ENCODE results near the gene GPC6. TPM values are rescaled to one million over a fixed set of nuclear protein-coding genes. Genes with fewer than 3 reads are reported as not detected.
"Not testable (repeated sequence)": the region's sequence is repeated elsewhere in the genome, so short reads cannot be mapped to it uniquely, and the experiment has no call there.

Gene GPC6
- total RNA-seq = under 1 TPM in 2 of 3 donors, not detected in 1; 0.03 to 0.08 TPM

- Mint-ChIP-seq H3K4me1 (ENCODE audit: low read depth) (peaks cover 1% of the 10 kb centered on the region), H3K27me3 (ENCODE audit: low read depth) (peaks cover 32% of the 10 kb centered on the region), H3K9me3 (no peaks in the 10 kb centered on the region), H3K36me3 (ENCODE audit: insufficient read depth) (peaks cover 1% of the 10 kb centered on the region), H3K4me3 (no peak within 1 kb of the TSS)
- ATAC-seq = no peak
- no peak for DNase-seq
Measured at GRCh38 chr13:93226623-93227279, at the start of gene GPC6. Gene GPC6 (plus strand): TSS chr13:93226807.

GRCh38 chr13:93180356-93180969 lies 46.1 kb upstream of the GPC6 start:
- Mint-ChIP-seq H3K9me3 (peaks cover 9% of the 10 kb centered on the region), H3K4me3 (no peak overlapping the region), H3K36me3 (ENCODE audit: insufficient read depth) (no peaks in the 10 kb centered on the region), H3K27me3 (ENCODE audit: low read depth) (no peaks in the 10 kb centered on the region), H3K4me1 (ENCODE audit: low read depth) (no peaks in the 10 kb centered on the region)
- DNase-seq (no peak), ATAC-seq (no peak)

- ATAC-seq = no peak
- H3K4me1 Mint-ChIP-seq (ENCODE audit: low read depth) = no peaks in the 10 kb centered on the region
- H3K9me3 Mint-ChIP-seq = peaks cover 9% of the 10 kb centered on the region
- H3K27me3 Mint-ChIP-seq (ENCODE audit: low read depth) = no peaks in the 10 kb centered on the region
- H3K4me3 Mint-ChIP-seq = no peak overlapping the region
- H3K36me3 Mint-ChIP-seq (ENCODE audit: insufficient read depth) = no peaks in the 10 kb centered on the region
- no peak for DNase-seq
Measured at GRCh38 chr13:93182406-93182805, 44.2 kb upstream of the GPC6 start.

- no peak overlapping the region for H3K4me3 Mint-ChIP-seq
- H3K4me1 Mint-ChIP-seq (ENCODE audit: low read depth) = no peaks in the 10 kb centered on the region
- H3K36me3 Mint-ChIP-seq (ENCODE audit: insufficient read depth) = no peaks in the 10 kb centered on the region
- DNase-seq = no peak
- H3K9me3 Mint-ChIP-seq = peaks cover 9% of the 10 kb centered on the region
- no peaks in the 10 kb centered on the region for H3K27me3 Mint-ChIP-seq (ENCODE audit: low read depth)
- ATAC-seq = no peak
Measured at GRCh38 chr13:93183302-93183701, 43.3 kb upstream of the GPC6 start.

- no peak overlapping the region for H3K4me3 Mint-ChIP-seq
- ATAC-seq = no peak
- no peaks in the 10 kb centered on the region for H3K4me1 Mint-ChIP-seq (ENCODE audit: low read depth)
- no peak for DNase-seq
- peaks cover 12% of the 10 kb centered on the region for H3K9me3 Mint-ChIP-seq
- no peaks in the 10 kb centered on the region for H3K27me3 Mint-ChIP-seq (ENCODE audit: low read depth)
- H3K36me3 Mint-ChIP-seq (ENCODE audit: insufficient read depth) = no peaks in the 10 kb centered on the region
Measured at GRCh38 chr13:93190006-93190405, 36.6 kb upstream of the GPC6 start.

GRCh38 chr13:93193682-93194081 lies 32.9 kb upstream of the GPC6 start:
- Mint-ChIP-seq H3K4me1 (ENCODE audit: low read depth) (no peaks in the 10 kb centered on the region), H3K27me3 (ENCODE audit: low read depth) (no peaks in the 10 kb centered on the region), H3K9me3 (peaks cover 9% of the 10 kb centered on the region), H3K36me3 (ENCODE audit: insufficient read depth) (no peaks in the 10 kb centered on the region), H3K4me3 (no peak overlapping the region)
- ATAC-seq (no peak), DNase-seq (no peak)

GRCh38 chr13:93199856-93200255 lies 26.8 kb upstream of the GPC6 start:
- Mint-ChIP-seq H3K4me1 (ENCODE audit: low read depth) (no peaks in the 10 kb centered on the region), H3K27me3 (ENCODE audit: low read depth) (no peaks in the 10 kb centered on the region), H3K9me3 (no peaks in the 10 kb centered on the region), H3K36me3 (ENCODE audit: insufficient read depth) (no peaks in the 10 kb centered on the region), H3K4me3 (no peak overlapping the region)
- DNase-seq (no peak), ATAC-seq (no peak)

- no peak for ATAC-seq
- H3K4me3 Mint-ChIP-seq = no peak overlapping the region
- no peaks in the 10 kb centered on the region for H3K9me3 Mint-ChIP-seq
- DNase-seq = no peak
- H3K27me3 Mint-ChIP-seq (ENCODE audit: low read depth) = no peaks in the 10 kb centered on the region
- no peaks in the 10 kb centered on the region for H3K4me1 Mint-ChIP-seq (ENCODE audit: low read depth)
- no peaks in the 10 kb centered on the region for H3K36me3 Mint-ChIP-seq (ENCODE audit: insufficient read depth)
Measured at GRCh38 chr13:93200626-93201025, 26.0 kb upstream of the GPC6 start.

- Mint-ChIP-seq H3K4me1 (ENCODE audit: low read depth) (no peaks in the 10 kb centered on the region), H3K36me3 (ENCODE audit: insufficient read depth) (no peaks in the 10 kb centered on the region), H3K9me3 (no peaks in the 10 kb centered on the region), H3K27me3 (ENCODE audit: low read depth) (no peaks in the 10 kb centered on the region), H3K4me3 (no peak overlapping the region)
- DNase-seq (no peak), ATAC-seq (no peak)
Measured at GRCh38 chr13:93201992-93202558, 24.5 kb upstream of the GPC6 start.

GRCh38 chr13:93206778-93207392 lies 19.7 kb upstream of the GPC6 start:
- not testable (repeated sequence) for ATAC-seq; H3K27me3 Mint-ChIP-seq (ENCODE audit: low read depth); H3K9me3 Mint-ChIP-seq; H3K4me1 Mint-ChIP-seq (ENCODE audit: low read depth); H3K36me3 Mint-ChIP-seq (ENCODE audit: insufficient read depth); H3K4me3 Mint-ChIP-seq; DNase-seq

- Mint-ChIP-seq H3K36me3 (ENCODE audit: insufficient read depth) (no peaks in the 10 kb centered on the region), H3K9me3 (no peaks in the 10 kb centered on the region), H3K27me3 (ENCODE audit: low read depth) (no peaks in the 10 kb centered on the region), H3K4me1 (ENCODE audit: low read depth) (no peaks in the 10 kb centered on the region), H3K4me3 (no peak overlapping the region)
- DNase-seq (no peak), ATAC-seq (no peak)
Measured at GRCh38 chr13:93216122-93216521, 10.5 kb upstream of the GPC6 start.

- Mint-ChIP-seq H3K4me1 (ENCODE audit: low read depth) (no peaks in the 10 kb centered on the region), H3K4me3 (no peak overlapping the region), H3K9me3 (no peaks in the 10 kb centered on the region), H3K36me3 (ENCODE audit: insufficient read depth) (no peaks in the 10 kb centered on the region), H3K27me3 (ENCODE audit: low read depth) (no peaks in the 10 kb centered on the region)
- ATAC-seq = no peak
- DNase-seq = no peak
Measured at GRCh38 chr13:93217721-93218261, 8.8 kb upstream of the GPC6 start.

GRCh38 chr13:93218583-93218982 lies 8.0 kb upstream of the GPC6 start:
- DNase-seq (no peak), ATAC-seq (no peak)
- H3K4me3 Mint-ChIP-seq = no peak overlapping the region
- H3K4me1 Mint-ChIP-seq (ENCODE audit: low read depth) = no peaks in the 10 kb centered on the region
- H3K36me3 Mint-ChIP-seq (ENCODE audit: insufficient read depth) = no peaks in the 10 kb centered on the region
- no peaks in the 10 kb centered on the region for H3K27me3 Mint-ChIP-seq (ENCODE audit: low read depth)
- H3K9me3 Mint-ChIP-seq = no peaks in the 10 kb centered on the region

GRCh38 chr13:93220073-93220472 lies 6.5 kb upstream of the GPC6 start:
- Mint-ChIP-seq H3K27me3 (ENCODE audit: low read depth) (no peaks in the 10 kb centered on the region), H3K36me3 (ENCODE audit: insufficient read depth) (no peaks in the 10 kb centered on the region)

More at GRCh38 chr13:93220073-93220472, 6.5 kb upstream of the GPC6 start:
- no peak for DNase-seq
- Mint-ChIP-seq H3K4me3 (no peak overlapping the region), H3K9me3 (no peaks in the 10 kb centered on the region), H3K4me1 (ENCODE audit: low read depth) (no peaks in the 10 kb centered on the region)
- ATAC-seq = no peak
